Fibroblast of the aortic adventitia (primary cell): ENCODE data around the gene KCTD4. TPM values are rescaled to one million over a fixed set of nuclear protein-coding genes. Genes with fewer than 3 reads are reported as not detected.

Experiments
- DNase-seq: peaks from one replicate; pipeline ENCODE4 v3.0.0-alpha.2; 2010; ENCODE audit warnings: low read depth
- H3K4me3 ChIP-seq: 2 replicates; pipeline ENCODE4 v1.5.1; 2011; ENCODE audit warnings: low read depth, mild to moderate bottlenecking, control low read depth, low read length, moderate library complexity
- CTCF ChIP-seq: IDR thresholded peaks from 2 replicates; pipeline ENCODE4 v1.5.1; 2011; ENCODE audit warnings: mild to moderate bottlenecking, low read length, control low read depth, inconsistent platforms; ENCODE audit not compliant: insufficient read depth
- total RNA-seq: library from RNA; depleted of rRNA; stranded (reverse); fragments of >200 nt; gene quantifications from 2 replicates; pipeline ENCODE4 v1.2.3, GENCODE V29; 2012; ENCODE audit warnings: low replicate concordance

The KCTD4 gene
- total RNA-seq, 1 donor, result not detected

GRCh38 chr13:45207319-45207718 is 6.5 kb upstream of the KCTD4 start:
- H3K4me3 ChIP-seq, result no peak overlapping the region
- no peak for TF ChIP-seq CTCF
- DNase-seq, result no peak

- H3K4me3 ChIP-seq, result no peak overlapping the region
- DNase-seq, result peak; percentile 92
- no peak for TF ChIP-seq CTCF
Observed at GRCh38 chr13:45206340-45206739, 5.5 kb upstream of the KCTD4 start.

GRCh38 chr13:45205124-45205523 is 4.3 kb upstream of the KCTD4 start:
- TF ChIP-seq CTCF, result no peak
- no peak for DNase-seq
- no peak overlapping the region for H3K4me3 ChIP-seq

- H3K4me3 ChIP-seq, result no peak overlapping the region
- TF ChIP-seq CTCF, result no peak
- DNase-seq, result no peak
Observed at GRCh38 chr13:45199711-45200110, 1.1 kb downstream of the KCTD4 start.

GRCh38 chr13:45198924-45199323 is 1.9 kb downstream of the KCTD4 start:
- TF ChIP-seq CTCF, result no peak
- no peak overlapping the region for H3K4me3 ChIP-seq
- DNase-seq, result no peak

GRCh38 chr13:45198041-45198440 is 2.8 kb downstream of the KCTD4 start:
- no peak overlapping the region for H3K4me3 ChIP-seq
- no peak for DNase-seq
- TF ChIP-seq CTCF, result no peak

GRCh38 chr13:45196622-45197021 is 4.2 kb downstream of the KCTD4 start:
- peak; percentile 30 for DNase-seq
- TF ChIP-seq CTCF, result no peak

More at GRCh38 chr13:45196622-45197021, 4.2 kb downstream of the KCTD4 start:
- H3K4me3 ChIP-seq, result no peak overlapping the region
